IMR-90 (cell line): ENCODE results near the gene AMBP. TPM values are rescaled to one million over a fixed set of nuclear protein-coding genes. Genes with fewer than 3 reads are reported as not detected.

Experiments used
- ATAC-seq: fragments of 200-7000 bp; cut with Tn5 transposase; 2 replicates; pipeline ENCODE4 v1.9.1; 2020; ENCODE audit warnings: low read depth, mild to moderate bottlenecking, moderate library complexity
- BruUV-seq: library from RNA; stranded (reverse); fragments of 400-500 nt; replicated peaks from 2 replicates; lab custom pipeline; 2021; lab: Mats Ljungman, UMichigan
- CTCF ChIA-PET: fragments of 300-600 bp; formaldehyde crosslinking; extraction: SDS; loops from one replicate; lab custom pipeline; 2021; ENCODE audit warnings: antibody characterized with exemption; lab: Yijun Ruan, JAX
- POLR2A ChIA-PET: fragments of 300-600 bp; sonication (Branson Sonifier 250); formaldehyde crosslinking; loops from one replicate; lab custom pipeline; 2022; ENCODE audit warnings: antibody characterized with exemption; ENCODE audit not compliant: unreplicated experiment; lab: Charles Lee
- DNase-seq: peaks from one replicate; pipeline ENCODE4 v3.0.0; 2013
- H2AFZ ChIP-seq: replicated peaks from 2 replicates; pipeline ENCODE3; 2013; ENCODE audit warnings: low read length, mild to moderate bottlenecking; ENCODE audit not compliant: poor library complexity
- H2AK5ac ChIP-seq: 2 replicates; pipeline ENCODE4 v1.6.1; 2013; ENCODE audit warnings: low read depth, low read length, inconsistent platforms
- H2AK9ac ChIP-seq: replicated peaks from 2 replicates; pipeline ENCODE3; 2013; ENCODE audit warnings: mild to moderate bottlenecking, low read depth, low read length, moderate library complexity; ENCODE audit not compliant: poor library complexity
- H2BK120ac ChIP-seq: 2 replicates; pipeline ENCODE4 v1.6.1; 2013; ENCODE audit warnings: low read depth, low read length, inconsistent platforms
- H2BK15ac ChIP-seq: 3 replicates; pipeline ENCODE4 v1.6.1; 2013; ENCODE audit warnings: low read depth, low read length, inconsistent platforms
- H2BK20ac ChIP-seq: 2 replicates; pipeline ENCODE4 v1.6.1; 2013; ENCODE audit warnings: low read depth, mild to moderate bottlenecking, inconsistent platforms, low read length, moderate library complexity
- H2BK5ac ChIP-seq: 2 replicates; pipeline ENCODE4 v1.6.1; 2013; ENCODE audit warnings: mild to moderate bottlenecking, low read depth, low read length, inconsistent platforms; ENCODE audit not compliant: poor library complexity, severe bottlenecking
- H3K14ac ChIP-seq: replicated peaks from 2 replicates; pipeline ENCODE4 v1.6.1; 2013; ENCODE audit warnings: low read depth, low read length, inconsistent platforms
- H3K18ac ChIP-seq: 2 replicates; pipeline ENCODE4 v1.6.1; 2013; ENCODE audit warnings: low read depth, low read length, control low read depth
- H3K23ac ChIP-seq: 2 replicates; pipeline ENCODE4 v1.6.1; 2013; ENCODE audit warnings: low read depth, low read length, inconsistent platforms
- H3K27ac ChIP-seq: 2 replicates; pipeline ENCODE4 v1.5.1; 2013; ENCODE audit warnings: mild to moderate bottlenecking, control low read depth, low read length; ENCODE audit not compliant: insufficient read depth
- H3K27me3 ChIP-seq: 2 replicates; pipeline ENCODE4 v1.6.1; 2013; ENCODE audit warnings: low read length; ENCODE audit not compliant: control insufficient read depth, insufficient read depth
- H3K36me3 ChIP-seq: 2 replicates; pipeline ENCODE4 v1.6.1; 2013; ENCODE audit warnings: low read length, mixed read lengths; ENCODE audit not compliant: control insufficient read depth, insufficient read depth
- H3K4ac ChIP-seq: 2 replicates; pipeline ENCODE4 v1.6.1; 2013; ENCODE audit warnings: low read depth, low read length, inconsistent platforms
- H3K4me1 ChIP-seq: 2 replicates; pipeline ENCODE4 v1.6.1; 2013; ENCODE audit warnings: low read length, mixed read lengths; ENCODE audit not compliant: control insufficient read depth, insufficient read depth
- H3K4me2 ChIP-seq: 2 replicates; pipeline ENCODE4 v1.6.1; 2013; ENCODE audit warnings: low read depth, mild to moderate bottlenecking, control low read depth, low read length, moderate library complexity
- H3K4me3 ChIP-seq: 2 replicates; pipeline ENCODE4 v1.5.1; 2013; ENCODE audit warnings: low read depth, mild to moderate bottlenecking, control low read depth, low read length, moderate library complexity; ENCODE audit not compliant: insufficient read depth
- H3K56ac ChIP-seq: 2 replicates; pipeline ENCODE4 v1.6.1; 2013; ENCODE audit warnings: low read length, inconsistent platforms; ENCODE audit not compliant: insufficient read depth; ENCODE audit errors: extremely low read depth
- H3K79me1 ChIP-seq, 2 experiments: 2 replicates each; pipeline ENCODE4 v1.6.1; 2013; ENCODE audit warnings: low read length in 2 of 2, inconsistent platforms in 1 of 2, low read depth in 1 of 2
- H3K9ac ChIP-seq: 2 replicates; pipeline ENCODE4 v1.6.1; 2013; ENCODE audit warnings: low read depth, low read length, control low read depth
- H3K9me1 ChIP-seq: 2 replicates; pipeline ENCODE4 v1.6.1; 2013; ENCODE audit warnings: low read length, inconsistent platforms; ENCODE audit not compliant: insufficient read depth
- H3K9me3 ChIP-seq: 2 replicates; pipeline ENCODE4 v1.6.1; 2013; ENCODE audit warnings: low read length; ENCODE audit not compliant: control insufficient read depth, insufficient read depth
- H4K20me1 ChIP-seq: 2 replicates; pipeline ENCODE4 v1.6.1; 2013; ENCODE audit warnings: low read length, inconsistent platforms; ENCODE audit not compliant: insufficient read depth
- H4K5ac ChIP-seq: 2 replicates; pipeline ENCODE4 v1.6.1; 2013; ENCODE audit warnings: mild to moderate bottlenecking, low read depth, low read length, control low read depth
- H4K8ac ChIP-seq, 2 experiments: 2 replicates each; pipeline ENCODE4 v1.6.1; 2013; ENCODE audit warnings: low read depth in 2 of 2, low read length in 2 of 2, control low read depth in 1 of 2, inconsistent platforms in 1 of 2
- H4K91ac ChIP-seq: 2 replicates; pipeline ENCODE4 v1.6.1; 2013; ENCODE audit warnings: low read depth, low read length, inconsistent platforms; ENCODE audit not compliant: insufficient read depth
- MXI1 ChIP-seq: IDR thresholded peaks from 2 replicates; pipeline ENCODE4 v1.6.1; 2012; ENCODE audit warnings: low read depth, mild to moderate bottlenecking, low read length, moderate library complexity, borderline replicate concordance
- WGBS, 2 experiments: methylation state at CpG; one replicate each; pipeline versions ENCODE4 v1.1.5 to v1.1.7; 2013; ENCODE audit warnings: missing lambda C conversion rate in 2 of 2; ENCODE audit not compliant: insufficient read length in 1 of 2; ENCODE audit errors: extremely low coverage in 2 of 2; 5-methylcytosine and 5-hydroxymethylcytosine counted together
- dilution Hi-C: fragments of 300-500 bp; cut with HindIII; formaldehyde crosslinking; loops from one replicate; pipeline ENCODE4 v1.14.3; 2018; ENCODE audit warnings: low sequenced_read_pairs; ENCODE audit not compliant: unreplicated experiment
- in situ Hi-C: fragments of 300-500 bp; cut with MboI; formaldehyde crosslinking; loops from 3 replicates; pipeline ENCODE4 v1.14.3; 2019; ENCODE audit warnings: low sequenced_read_pairs, inconsistent platforms, mixed read lengths
- intact Hi-C: fragments of 100-400 bp; cut with micrococcal nuclease; formaldehyde crosslinking; loops from 2 replicates; pipeline ENCODE4 v1.10.0; 2022
- polyA plus RNA-seq, 3 experiments: library from polyadenylated mRNA; depleted of rRNA; stranded (reverse); fragments of >200 nt; gene quantifications; 2 replicates each; pipeline ENCODE4 v1.2.3, GENCODE V29; 2012; ENCODE audit warnings: low replicate concordance in 1 of 3
- total RNA-seq: library from RNA; depleted of rRNA; stranded (reverse); fragments of >200 nt; gene quantifications from 2 replicates; pipeline ENCODE4 v1.2.3, GENCODE V29; 2012

The AMBP gene
- total and polyA plus RNA-seq, 2 of the 4 experiments (the other 2 are of a cell fraction): not detected

DNA sequence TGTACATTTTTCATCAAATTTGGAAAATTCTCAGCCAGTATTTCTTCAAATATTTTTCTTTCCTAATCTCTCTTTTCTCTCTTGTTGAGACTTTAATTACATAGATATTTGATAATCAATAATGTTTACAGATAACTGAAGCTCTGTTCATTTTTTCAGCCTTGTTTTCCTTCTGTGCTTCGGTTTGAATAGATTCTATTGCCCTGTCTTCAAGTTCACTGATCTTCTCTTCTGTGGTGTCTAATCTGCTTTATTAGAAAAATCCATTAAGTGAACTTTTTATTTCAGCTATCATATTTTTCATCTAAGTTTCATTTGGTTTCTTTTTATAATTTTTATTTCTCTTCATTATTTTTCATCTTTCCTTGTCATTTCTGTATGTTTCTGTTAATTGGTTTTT is 54.1 kb downstream of the AMBP start:
- H2AK5ac ChIP-seq: no peak overlapping the region
- in situ Hi-C loops (no loop called here), dilution Hi-C loops (no loop called here), intact Hi-C loops (no loop called here)
- no peak overlapping the region for H3K23ac ChIP-seq
- no peak overlapping the region for H3K4ac ChIP-seq
- H3K4me3 ChIP-seq: no peak overlapping the region
- H3K27ac ChIP-seq: no peak overlapping the region
- no peak overlapping the region for H2AFZ ChIP-seq
- no peak overlapping the region for H4K5ac ChIP-seq
- H4K8ac ChIP-seq: no peak overlapping the region
- H3K9me1 ChIP-seq: peaks cover 7% of the 10 kb centered on the region
- H2BK5ac ChIP-seq: no peak overlapping the region
- no peak overlapping the region for H2BK15ac ChIP-seq
- H3K4me1 ChIP-seq: no peaks in the 10 kb centered on the region
- H3K18ac ChIP-seq: no peak overlapping the region
- no peak overlapping the region for H2AK9ac ChIP-seq
- H4K20me1 ChIP-seq: no peaks in the 10 kb centered on the region; the same call in 1 of the 2 replicates
- H4K91ac ChIP-seq: no peak overlapping the region
- peaks cover 32% of the 10 kb centered on the region; the same call in 1 of the 2 replicates for H3K36me3 ChIP-seq
- H2BK120ac ChIP-seq: no peak overlapping the region
- no peaks in the 10 kb centered on the region for H3K27me3 ChIP-seq
- WGBS, 2 experiments: no CpG with 5 or more reads among the region's 1 CpG
- no peak overlapping the region for H2BK20ac ChIP-seq
- DNase-seq (no peak), ATAC-seq (no peak)
- CTCF ChIA-PET: no interaction called here
- no peak overlapping the region for H3K14ac ChIP-seq
- POLR2A ChIA-PET: no interaction called here
- peaks cover 8% of the 10 kb centered on the region for H3K9me3 ChIP-seq
- H3K79me1 ChIP-seq: peaks cover 0 to 7% of the 10 kb centered on the region in 2 experiments; a peak in 3 of 4 replicates
- no peak for TF ChIP-seq MXI1
- no TSS peak for BruUV-seq
- no peak overlapping the region for H3K56ac ChIP-seq
- no peak overlapping the region for H3K4me2 ChIP-seq
- no peak overlapping the region for H3K9ac ChIP-seq
